Panc1 (cell line): ENCODE results near the gene SLC2A4RG. TPM values are rescaled to one million over a fixed set of nuclear protein-coding genes. Genes with fewer than 3 reads are reported as not detected.
"Not testable (repeated sequence)": the region's sequence is repeated elsewhere in the genome, so short reads cannot be mapped to it uniquely, and the experiment has no call there.

Experiments used
- ATAC-seq: fragments of 200-7000 bp; cut with Tn5 transposase; 2 replicates; pipeline ENCODE4 v1.9.1; 2020; ENCODE audit warnings: mild to moderate bottlenecking, moderate library complexity
- BruUV-seq: library from RNA; stranded (reverse); fragments of 400-500 nt; replicated peaks from 2 replicates; lab custom pipeline; 2021; lab: Mats Ljungman, UMichigan
- CTCF ChIA-PET: fragments of 300-600 bp; sonication (Branson Sonifier 250); formaldehyde crosslinking; loops from one replicate; lab custom pipeline; 2022; ENCODE audit warnings: antibody characterized with exemption; lab: Charles Lee
- POLR2A ChIA-PET: fragments of 300-600 bp; sonication (Branson Sonifier 250); formaldehyde crosslinking; loops from one replicate; lab custom pipeline; 2022; ENCODE audit warnings: antibody characterized with exemption; lab: Charles Lee
- DNase-seq: peaks from one replicate; pipeline ENCODE4 v3.0.0-alpha.2; 2010; ENCODE audit warnings: low read depth, low spot score
- H3K27ac ChIP-seq: 2 replicates; pipeline ENCODE4 v1.5.1; 2011; ENCODE audit warnings: mild to moderate bottlenecking, low read length, inconsistent platforms
- H3K27me3 ChIP-seq: fragments of 200-500 bp; sonication (Bioruptor generic); 2 replicates; pipeline ENCODE4 v1.6.0; 2014; ENCODE audit warnings: low read length, inconsistent platforms; ENCODE audit not compliant: control insufficient read depth, insufficient read depth
- H3K36me3 ChIP-seq: fragments of 200-500 bp; sonication (Bioruptor generic); 2 replicates; pipeline ENCODE4 v1.5.1; 2014; ENCODE audit warnings: inconsistent platforms, mild to moderate bottlenecking, low read length, moderate library complexity; ENCODE audit not compliant: control insufficient read depth, insufficient read depth
- H3K4me1 ChIP-seq: 2 replicates; pipeline ENCODE4 v1.5.1; 2011; ENCODE audit warnings: inconsistent platforms, mild to moderate bottlenecking, low read length, moderate library complexity; ENCODE audit not compliant: control insufficient read depth, insufficient read depth
- H3K4me3 ChIP-seq, 2 experiments: 2 replicates each; pipeline ENCODE4 v1.5.1; 2011 to 2012; ENCODE audit warnings: low read depth in 2 of 2, low read length in 2 of 2, mild to moderate bottlenecking in 2 of 2, inconsistent platforms in 1 of 2, moderate library complexity in 1 of 2
- H3K9me3 ChIP-seq: fragments of 200-500 bp; sonication (Bioruptor generic); 2 replicates; pipeline ENCODE4 v1.5.1; 2014; ENCODE audit warnings: low read depth, mild to moderate bottlenecking, inconsistent platforms, low read length, moderate library complexity; ENCODE audit not compliant: control insufficient read depth, insufficient read depth
- CTCF ChIP-seq: fragments of 450-650 bp; IDR thresholded peaks from 2 replicates; pipeline ENCODE4 v1.5.1; 2017; ENCODE audit warnings: mild to moderate bottlenecking
- POLR2AphosphoS5 ChIP-seq: IDR thresholded peaks from 2 replicates; pipeline ENCODE4 v1.6.1; 2012; ENCODE audit warnings: mild to moderate bottlenecking, low read depth, low read length, moderate library complexity
- REST ChIP-seq, 2 experiments: IDR thresholded peaks; 2 replicates each; pipeline ENCODE4 v1.6.1; 2011 to 2012; ENCODE audit warnings: low read depth in 2 of 2, control low read depth in 1 of 2, low read length in 1 of 2, mild to moderate bottlenecking in 1 of 2, moderate library complexity in 1 of 2; ENCODE audit not compliant: insufficient read depth in 1 of 2
- SIN3A ChIP-seq: IDR thresholded peaks from 2 replicates; pipeline ENCODE4 v1.6.1; 2012; ENCODE audit warnings: low read depth, mild to moderate bottlenecking, low read length, moderate library complexity, borderline replicate concordance; ENCODE audit not compliant: insufficient read depth
- TCF7L2 ChIP-seq: IDR thresholded peaks from 2 replicates; pipeline ENCODE4 v1.6.1; 2011; ENCODE audit warnings: mild to moderate bottlenecking, low read depth, low read length, inconsistent platforms
- in situ Hi-C: cut with HindIII; loops from 2 replicates; pipeline ENCODE4 v1.10.0; 2016; ENCODE audit warnings: low sequenced_read_pairs, low pct_unique_long_range_greater_than_20kb
- intact Hi-C: fragments of 100-400 bp; cut with micrococcal nuclease; formaldehyde crosslinking; loops from one replicate; pipeline ENCODE4 v1.10.0; 2022; ENCODE audit not compliant: unreplicated experiment
- total RNA-seq: library from RNA; stranded (reverse); gene quantifications from one replicate; pipeline ENCODE4 v1.2.1, GENCODE V29; 2021; ENCODE audit not compliant: unreplicated experiment

Gene SLC2A4RG
- total RNA-seq, 1 experiment from 2014 or later: 166 TPM

- no peak overlapping the region for H3K4me3 ChIP-seq
- peaks cover 6% of the 10 kb centered on the region; the same call in 1 of the 2 replicates for H3K9me3 ChIP-seq
- POLR2A ChIA-PET: interaction anchor here (0.7 kb wide), 2 partner anchors 140 to 258 kb away, joined by 5 to 8 read pairs; no protein-coding TSS in a partner anchor
- no peak overlapping the region for H3K27ac ChIP-seq
- BruUV-seq: no TSS peak
- TF ChIP-seq CTCF: no peak
- no peak for TF ChIP-seq POLR2AphosphoS5
- TF ChIP-seq TCF7L2: no peak
- no peak for TF ChIP-seq SIN3A
- TF ChIP-seq REST (IDR thresholded peaks at IDR 0.05; ENCODE audit: insufficient read depth in 1 of 2, low read depth in 2 of 2, low read length in 1 of 2): no peak
- intact Hi-C loops (no loop called here), in situ Hi-C loops (no loop called here)
- ATAC-seq (no peak), DNase-seq (no peak)
- CTCF ChIA-PET: interaction anchor here (0.7 kb wide), 1 partner anchor 43 kb away, joined by 4 read pairs; no protein-coding TSS in a partner anchor
- H3K4me1 ChIP-seq: no peaks in the 10 kb centered on the region
- peaks cover 3% of the 10 kb centered on the region; the same call in 1 of the 2 replicates for H3K36me3 ChIP-seq
- no peaks in the 10 kb centered on the region for H3K27me3 ChIP-seq
These were observed 20.6 kb upstream of the SLC2A4RG start for GRCh38 chr20:63718996-63719395.

- H3K36me3 ChIP-seq, in situ Hi-C loops, H3K4me3 ChIP-seq, H3K4me1 ChIP-seq, ATAC-seq, H3K27ac ChIP-seq, POLR2A ChIA-PET, DNase-seq, BruUV-seq, H3K27me3 ChIP-seq, intact Hi-C loops: not testable (repeated sequence)
- H3K9me3 ChIP-seq: peaks cover 11% of the 10 kb centered on the region; the same call in 1 of the 2 replicates
- CTCF ChIA-PET: interaction anchor here (0.6 to 0.7 kb wide), 3 partner anchors 29 to 83 kb away, joined by 4 to 9 read pairs (median 7); no protein-coding TSS in a partner anchor
These were observed 16.5 kb upstream of the SLC2A4RG start for GRCh38 chr20:63722967-63723622.

- H3K27me3 ChIP-seq, intact Hi-C loops, POLR2A ChIA-PET, DNase-seq, ATAC-seq, in situ Hi-C loops, H3K27ac ChIP-seq, H3K9me3 ChIP-seq, H3K36me3 ChIP-seq, H3K4me1 ChIP-seq, BruUV-seq, CTCF ChIA-PET, H3K4me3 ChIP-seq: not testable (repeated sequence)
These were observed 9.3 kb upstream of the SLC2A4RG start for GRCh38 chr20:63730189-63730733.
